GM21717 (cell line): ENCODE measurements around the gene TBRG4.

ENCODE experiments used
- ATAC-seq: cut with Tn5 transposase; IDR thresholded peaks from one replicate; pipeline ENCODE4 v1.9.1; 2021; ENCODE audit warnings: mild to moderate bottlenecking, moderate library complexity; ENCODE audit not compliant: unreplicated experiment

TBRG4 gene

DNA sequence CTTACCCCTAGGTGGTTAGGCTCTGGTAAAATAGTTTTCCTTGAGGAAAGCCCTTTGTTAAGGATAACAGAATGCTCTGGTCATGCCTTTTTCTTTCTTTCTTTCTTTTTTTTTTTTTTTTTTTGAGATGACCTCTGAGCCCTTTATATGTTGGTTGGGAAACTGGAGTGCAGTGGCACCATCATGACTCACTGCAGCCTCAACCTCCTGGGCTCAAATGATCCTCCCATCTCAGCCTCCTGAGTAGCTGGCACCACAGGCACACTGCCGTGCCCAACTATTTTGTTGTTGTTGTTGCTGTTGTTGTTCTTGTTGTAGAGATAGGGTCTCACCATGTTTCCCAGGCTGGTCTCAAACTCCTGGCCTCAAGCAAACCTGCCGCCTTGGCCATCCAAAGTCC lies 50.1 kb downstream of the TBRG4 start:
- no peak for ATAC-seq

DNA sequence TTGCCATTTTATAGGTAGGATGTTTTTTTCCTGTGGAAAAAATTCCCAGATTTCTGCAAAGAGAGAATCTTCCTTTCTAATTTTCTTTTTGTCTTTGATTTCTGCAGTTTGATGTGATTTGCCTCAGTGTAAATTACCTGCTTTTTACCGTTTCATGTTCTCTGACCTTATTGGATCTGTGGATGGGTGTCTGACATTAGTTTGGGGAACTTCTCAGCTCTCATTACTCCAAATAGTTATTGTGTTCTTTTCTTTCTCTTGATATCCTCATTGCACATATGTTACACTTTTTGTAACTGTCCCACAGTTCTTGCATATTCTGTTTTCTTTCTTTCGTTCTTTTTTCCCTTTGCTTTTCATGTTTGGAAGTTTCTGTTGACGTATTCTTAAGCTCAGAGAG lies 51.2 kb downstream of the TBRG4 start:
- ATAC-seq = no peak

DNA sequence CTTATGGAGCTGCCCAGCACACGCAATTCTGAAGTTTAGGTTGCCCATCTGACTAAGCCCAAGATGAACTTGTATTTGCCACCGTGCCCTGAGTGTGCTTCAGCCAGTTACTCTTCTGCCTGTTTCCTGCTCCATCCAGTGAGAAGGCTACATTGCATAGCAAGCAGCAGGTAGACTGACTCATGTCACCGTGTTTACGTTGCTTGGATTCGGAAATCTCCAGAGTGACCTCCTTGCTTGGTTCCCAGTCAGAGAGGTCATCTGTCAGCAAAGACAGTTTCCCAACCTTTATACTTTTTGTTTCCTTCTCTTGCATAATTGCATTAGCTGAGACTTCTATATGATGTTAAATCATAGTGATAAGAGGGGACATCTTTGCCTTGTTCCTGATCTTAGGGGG lies 53.6 kb downstream of the TBRG4 start:
- no peak for ATAC-seq

DNA sequence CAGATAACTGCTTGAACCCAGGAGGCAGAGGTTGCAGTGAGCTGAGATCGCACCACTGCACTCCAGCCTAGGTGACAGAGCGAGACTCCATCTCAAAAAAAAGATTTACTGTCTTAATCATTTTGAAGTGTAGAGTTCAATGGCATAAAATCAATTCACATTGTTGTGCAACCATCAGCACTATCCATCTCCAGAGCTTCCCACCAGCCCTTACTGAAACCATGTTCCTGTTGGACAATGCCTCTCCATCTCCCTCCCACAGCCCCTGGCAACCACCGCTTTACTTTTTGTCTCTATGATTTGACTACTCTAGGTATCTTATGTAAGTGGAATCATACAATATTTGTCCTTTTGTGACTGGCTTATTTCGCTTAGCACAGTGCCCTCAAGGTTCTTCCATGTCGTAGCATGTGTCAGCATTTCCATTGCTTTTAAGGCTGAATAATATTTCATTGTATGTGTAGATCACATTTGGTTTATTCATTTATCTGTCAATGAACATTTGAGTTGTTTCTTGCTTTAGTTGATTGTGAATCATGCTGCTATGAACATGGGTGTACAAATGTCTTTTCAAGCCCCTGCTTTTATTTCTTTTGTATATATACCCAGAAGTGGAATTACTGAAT lies 55.8 kb downstream of the TBRG4 start:
- no peak for ATAC-seq

DNA sequence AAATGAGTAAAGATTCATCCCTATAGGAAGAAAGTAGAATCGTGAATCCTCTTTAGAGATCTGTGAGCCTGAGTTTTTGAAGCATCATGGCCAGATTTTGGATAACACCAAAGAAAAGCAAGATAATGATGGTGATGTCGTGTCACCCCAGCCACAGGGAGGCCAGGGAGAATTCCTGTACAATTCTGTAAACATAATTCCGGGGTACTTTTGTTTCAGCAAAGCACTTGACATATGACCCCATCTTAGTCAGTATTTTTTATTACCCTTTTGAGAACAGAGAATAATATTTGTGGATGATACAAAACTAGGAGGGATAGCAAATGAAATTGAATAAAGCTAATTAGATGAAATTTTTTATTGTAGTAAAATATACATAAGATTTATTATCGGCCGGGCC lies 56.5 kb downstream of the TBRG4 start:
- ATAC-seq = no peak

DNA sequence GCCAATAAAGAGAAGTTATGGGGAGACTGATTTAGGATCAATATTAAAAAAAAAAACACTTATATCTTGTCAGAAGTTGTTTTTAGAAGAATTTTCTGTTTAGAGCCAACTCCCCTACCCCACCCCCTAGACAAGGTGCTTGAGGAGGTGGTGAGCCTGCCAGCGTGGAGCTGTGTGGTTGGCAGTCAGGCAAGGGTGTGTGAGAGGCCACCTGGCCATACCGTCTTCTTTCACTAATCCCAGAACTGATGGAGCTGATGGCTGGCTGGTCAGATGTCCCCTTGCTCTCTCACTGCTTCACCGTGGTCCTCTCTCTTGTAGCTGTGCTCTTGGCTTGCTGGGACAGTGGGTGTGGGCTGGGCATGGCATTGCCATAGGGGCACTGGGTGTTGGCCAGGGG lies 57.1 kb downstream of the TBRG4 start:
- no peak for ATAC-seq

DNA sequence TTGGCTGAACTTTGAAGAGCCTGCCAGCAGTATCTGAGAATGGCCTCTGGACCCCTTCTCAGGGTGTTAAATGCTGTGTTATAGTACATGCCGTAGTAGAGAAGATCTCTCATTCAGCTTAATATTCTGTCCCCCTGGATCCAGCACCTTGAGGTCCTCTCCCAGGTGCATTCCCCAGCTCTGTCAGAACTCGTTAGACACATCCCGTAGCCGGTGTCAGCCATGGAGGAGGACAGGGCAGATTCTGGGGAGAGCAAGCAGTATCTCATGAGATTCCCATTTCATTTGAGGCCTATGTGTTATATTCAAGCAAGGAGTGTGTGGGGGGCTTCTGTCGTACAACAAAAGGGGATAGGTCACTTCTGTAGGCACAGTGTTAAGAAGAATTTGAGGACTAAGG lies 57.6 kb downstream of the TBRG4 start:
- ATAC-seq = no peak

DNA sequence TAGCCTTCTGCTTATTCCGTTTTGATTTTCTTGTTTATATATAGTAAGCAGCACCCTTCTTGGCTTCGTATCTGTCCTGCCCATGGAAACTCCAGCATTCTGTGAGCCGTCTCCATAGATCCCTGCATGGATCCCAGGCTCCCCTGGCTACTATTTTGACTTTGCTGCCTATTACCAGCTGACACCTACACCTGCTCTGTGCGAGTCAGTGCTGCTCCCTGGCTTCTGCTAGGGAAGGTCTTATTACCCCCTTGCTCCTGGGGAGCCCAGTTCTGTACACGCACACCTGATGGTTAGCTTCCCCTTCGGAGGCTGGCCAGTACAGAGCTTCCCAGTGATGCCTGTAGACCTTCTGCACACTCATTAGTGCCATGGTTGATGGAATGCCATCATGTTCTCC lies 58.1 kb downstream of the TBRG4 start:
- ATAC-seq = no peak

DNA sequence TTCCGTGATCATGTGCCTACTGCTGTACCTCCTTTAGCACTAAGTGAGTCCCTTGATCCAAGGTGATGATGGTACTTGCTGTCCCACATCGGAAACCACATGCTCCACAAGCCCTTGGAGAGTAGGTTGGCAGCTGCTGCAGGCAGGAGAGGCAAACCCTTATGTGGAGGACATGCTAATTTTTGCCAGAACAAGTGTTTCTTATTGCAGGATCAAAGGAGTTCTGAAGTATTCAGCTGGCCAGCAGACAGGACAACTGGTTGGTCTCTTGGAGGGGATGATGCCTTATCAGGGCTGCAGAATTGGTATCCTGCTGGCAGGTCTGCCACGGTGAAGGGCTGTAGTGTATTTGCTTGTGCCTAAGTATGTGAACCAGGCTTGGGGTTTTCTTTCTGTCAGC lies 59.5 kb downstream of the TBRG4 start:
- ATAC-seq = no peak

DNA sequence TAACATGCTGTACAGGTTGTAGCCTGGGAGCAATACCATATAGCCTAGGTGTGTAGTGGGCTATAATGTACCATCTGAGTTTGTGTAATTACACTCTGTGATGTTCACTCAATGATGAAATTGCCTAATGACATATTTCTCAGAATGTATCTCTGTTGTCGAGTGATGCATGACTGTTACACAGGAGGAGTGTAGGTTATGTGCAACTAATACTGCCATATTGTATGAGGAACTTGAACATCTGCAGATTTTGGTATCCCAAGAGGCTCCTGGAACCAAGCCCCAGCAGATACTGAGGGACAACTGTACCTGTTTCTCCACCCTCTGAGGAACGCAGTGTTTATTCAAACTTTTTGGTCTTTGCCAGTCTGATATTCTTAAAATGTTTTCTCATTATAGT lies 61.3 kb downstream of the TBRG4 start:
- ATAC-seq = no peak
